ENCODE data around the gene STK33. TPM values are rescaled to one million over a fixed set of nuclear protein-coding genes. Genes with fewer than 3 reads are reported as not detected.

The STK33 gene
- total RNA-seq, 4 donors from 2014 or later: 0.76 TPM; not detected in 3

DNA sequence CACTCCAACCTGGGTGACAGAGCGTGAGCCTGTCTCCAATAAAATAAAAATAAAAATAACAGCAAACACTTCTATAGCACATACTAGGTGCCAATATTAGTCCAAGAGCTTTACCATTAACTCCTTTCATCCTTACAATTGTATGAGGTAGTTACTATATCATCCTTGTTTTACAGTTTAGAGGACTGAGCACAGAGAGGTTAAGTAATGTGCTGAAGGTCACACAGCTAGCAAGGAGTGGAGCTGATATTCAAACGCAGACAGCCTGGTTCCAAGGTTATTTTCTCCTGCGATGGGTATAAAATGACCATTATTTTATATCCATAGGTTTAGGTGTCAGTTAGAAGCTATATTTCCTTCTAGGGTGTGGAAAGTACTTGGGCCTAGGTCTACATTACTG lies 249.7 kb downstream of the STK33 start:
- WGBS: 74% methylated on average over 3 of the region's 3 CpGs
- Histone ChIP-seq H3K4me3 (no peak overlapping the region), H3K27me3 (peaks cover 5% of the 10 kb centered on the region), H3K27ac (no peak overlapping the region), H3K4me1 (peaks cover 6% of the 10 kb centered on the region), H3K36me3 (no peaks in the 10 kb centered on the region), H3K9me3 (no peaks in the 10 kb centered on the region)
- DNase-seq (ENCODE audit: low spot score in 2 of 2): no peak
- TF ChIP-seq EP300 (IDR thresholded peaks at IDR 0.05): no peak
- TF ChIP-seq, protein P1, sequence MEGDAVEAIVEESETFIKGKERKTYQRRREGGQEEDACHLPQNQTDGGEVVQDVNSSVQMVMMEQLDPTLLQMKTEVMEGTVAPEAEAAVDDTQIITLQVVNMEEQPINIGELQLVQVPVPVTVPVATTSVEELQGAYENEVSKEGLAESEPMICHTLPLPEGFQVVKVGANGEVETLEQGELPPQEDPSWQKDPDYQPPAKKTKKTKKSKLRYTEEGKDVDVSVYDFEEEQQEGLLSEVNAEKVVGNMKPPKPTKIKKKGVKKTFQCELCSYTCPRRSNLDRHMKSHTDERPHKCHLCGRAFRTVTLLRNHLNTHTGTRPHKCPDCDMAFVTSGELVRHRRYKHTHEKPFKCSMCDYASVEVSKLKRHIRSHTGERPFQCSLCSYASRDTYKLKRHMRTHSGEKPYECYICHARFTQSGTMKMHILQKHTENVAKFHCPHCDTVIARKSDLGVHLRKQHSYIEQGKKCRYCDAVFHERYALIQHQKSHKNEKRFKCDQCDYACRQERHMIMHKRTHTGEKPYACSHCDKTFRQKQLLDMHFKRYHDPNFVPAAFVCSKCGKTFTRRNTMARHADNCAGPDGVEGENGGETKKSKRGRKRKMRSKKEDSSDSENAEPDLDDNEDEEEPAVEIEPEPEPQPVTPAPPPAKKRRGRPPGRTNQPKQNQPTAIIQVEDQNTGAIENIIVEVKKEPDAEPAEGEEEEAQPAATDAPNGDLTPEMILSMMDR (IDR thresholded peaks at IDR 0.05): no peak
- TF ChIP-seq POLR2AphosphoS5 (IDR thresholded peaks at IDR 0.05): no peak
- no peak for TF ChIP-seq POLR2A (IDR thresholded peaks at IDR 0.05)

- no peak overlapping the region for H3K27ac ChIP-seq
- WGBS: 46% methylated on average over 16 of the region's 18 CpGs
- H3K9me3 ChIP-seq: no peaks in the 10 kb centered on the region
Observed at GRCh38 chr11:8342821-8343681, 251.0 kb downstream of the STK33 start.

GRCh38 chr11:8341996-8342395 lies 252.0 kb downstream of the STK33 start:
- Histone ChIP-seq H3K4me3 (no peak overlapping the region), H3K9me3 (no peaks in the 10 kb centered on the region), H3K27me3 (peaks cover 5% of the 10 kb centered on the region), H3K4me1 (peaks cover 6% of the 10 kb centered on the region), H3K36me3 (no peaks in the 10 kb centered on the region), H3K27ac (no peak overlapping the region)
- 88% methylated on average over 5 of the region's 5 CpGs for WGBS
- TF ChIP-seq POLR2A (IDR thresholded peaks at IDR 0.05): no peak
- TF ChIP-seq EP300 (IDR thresholded peaks at IDR 0.05): no peak
- TF ChIP-seq POLR2AphosphoS5 (IDR thresholded peaks at IDR 0.05): no peak
- TF ChIP-seq, protein P1 (IDR thresholded peaks at IDR 0.05): no peak
- DNase-seq (ENCODE audit: low spot score in 2 of 2): no peak

More at GRCh38 chr11:8342821-8343681, 251.0 kb downstream of the STK33 start:
- no peak overlapping the region for H3K4me3 ChIP-seq
- H3K4me1 ChIP-seq: peaks cover 6% of the 10 kb centered on the region
- no peaks in the 10 kb centered on the region for H3K36me3 ChIP-seq
- no peak for DNase-seq (ENCODE audit: low spot score in 2 of 2)
- H3K27me3 ChIP-seq: peaks cover 5% of the 10 kb centered on the region
- TF ChIP-seq POLR2A (IDR thresholded peaks at IDR 0.05): no peak
- TF ChIP-seq, protein P1 (IDR thresholded peaks at IDR 0.05): no peak
- no peak for TF ChIP-seq EP300 (IDR thresholded peaks at IDR 0.05)
- no peak for TF ChIP-seq POLR2AphosphoS5 (IDR thresholded peaks at IDR 0.05)

Other genes with a start within 250 kb of the STK33 start
- 10 to 100 TPM in 3 of 4 donors, 1 to 10 TPM in 1; 9.9 to 20.3 (median 11.7) TPM for gene TRIM66, start 88.4 kb upstream of the STK33 start, total RNA-seq
- gene RPL27A, start 88.6 kb upstream of the STK33 start, total RNA-seq: 1,000 to 10,000 TPM in 3 of 4 donors, 100 to 1,000 TPM in 1; 822 to 1,505 (median 1,124) TPM